K562 (cell line): Measurements from ENCODE around the gene EML5. TPM values are rescaled to one million over a fixed set of nuclear protein-coding genes. Genes with fewer than 3 reads are reported as not detected.
A peak's percentile ranks its signal among the peaks of the same experiment; 100 is the strongest.

Experiments
- ATAC-seq: fragments of 200-7000 bp; cut with Tn5 transposase; 3 replicates; pipeline ENCODE4 v1.9.1; 2020; ENCODE audit warnings: moderate library complexity
- BruUV-seq: library from RNA; stranded (reverse); fragments of 400-500 nt; replicated peaks from 2 replicates; lab custom pipeline; 2021; lab: Mats Ljungman, UMichigan
- CTCF ChIA-PET: fragments of 300-600 bp; formaldehyde crosslinking; extraction: SDS; loops from one replicate; lab custom pipeline; 2021; ENCODE audit warnings: low intra/inter-chr PET ratio; lab: Yijun Ruan, JAX
- POLR2A ChIA-PET: fragments of 300-600, 350-650 bp; sonication (Branson Sonifier 250); formaldehyde crosslinking; extraction: SDS; loops from one replicate; lab custom pipeline; 2021; ENCODE audit warnings: antibody characterized with exemption, inconsistent platforms; lab: Yijun Ruan, JAX
- DNase-seq, 4 experiments: peaks; one replicate each; pipeline versions ENCODE4 v3.0.0 to v3.0.0-alpha.2; 2011 to 2018; ENCODE audit warnings: low spot score in 3 of 4, mixed read lengths in 3 of 4; ENCODE audit errors: extremely low read depth in 1 of 4
- FAIRE-seq: peaks from 2 replicates; lab custom pipeline; 2011; peaks lifted over from hg19 to GRCh38; lab: Jason Lieb, UNC
- H2AFZ ChIP-seq: 2 replicates; pipeline ENCODE4 v1.6.0; 2011; ENCODE audit warnings: low read depth, low read length, control low read depth, inconsistent platforms
- H3K27ac ChIP-seq: fragments of 200-600 bp; 3 replicates; pipeline ENCODE4 v1.8.0; 2011; ENCODE audit warnings: low read depth, mild to moderate bottlenecking, control low read depth, inconsistent platforms, low read length, moderate library complexity, mixed read lengths; ENCODE audit errors: extremely low read depth
- H3K27me3 ChIP-seq, 2 experiments: fragments of 300-600 bp in 1 of 2; 2 replicates in 1 of 2; 3 replicates in 1 of 2; pipeline versions ENCODE4 v1.6.0 to v1.8.0; 2011; ENCODE audit warnings: inconsistent platforms in 2 of 2, low read length in 2 of 2, mild to moderate bottlenecking in 1 of 2, mixed read lengths in 1 of 2, moderate library complexity in 1 of 2; ENCODE audit not compliant: control insufficient read depth in 2 of 2, insufficient read depth in 2 of 2
- H3K36me3 ChIP-seq: fragments of 300-600 bp; 3 replicates; pipeline ENCODE4 v1.8.0; 2011; ENCODE audit warnings: mild to moderate bottlenecking, low read length, inconsistent platforms; ENCODE audit not compliant: control insufficient read depth, insufficient read depth
- H3K4me1 ChIP-seq, 2 experiments: fragments of 200-600 bp in 1 of 2; replicated peaks in 1 of 2; 2 replicates in 1 of 2; 3 replicates in 1 of 2; pipeline versions ENCODE4 v1.5.1 to v1.8.0; 2011; ENCODE audit warnings: inconsistent platforms in 2 of 2, low read length in 2 of 2, mild to moderate bottlenecking in 1 of 2, mixed read lengths in 1 of 2, moderate library complexity in 1 of 2; ENCODE audit not compliant: control insufficient read depth in 2 of 2, insufficient read depth in 2 of 2
- H3K4me2 ChIP-seq: 2 replicates; pipeline ENCODE4 v1.6.1; 2011; ENCODE audit warnings: low read length, control low read depth, inconsistent platforms, mixed read lengths; ENCODE audit not compliant: insufficient read depth
- H3K4me3 ChIP-seq: fragments of 200-600 bp; sonication (generic), shearing (Covaris generic); 2 replicates; pipeline ENCODE4 v1.5.1; 2016; ENCODE audit warnings: control low read depth, inconsistent platforms
- H3K79me2 ChIP-seq: fragments of 200-600 bp; 3 replicates; pipeline ENCODE4 v1.8.0; 2011; ENCODE audit warnings: low read length, inconsistent platforms; ENCODE audit not compliant: control insufficient read depth, insufficient read depth
- H3K9ac ChIP-seq, 2 experiments: 2 replicates each; pipeline versions ENCODE4 v1.6.0 to v1.6.1; 2011; ENCODE audit warnings: low read depth in 2 of 2, low read length in 2 of 2, control low read depth in 1 of 2, inconsistent platforms in 1 of 2, mild to moderate bottlenecking in 1 of 2, mixed read lengths in 1 of 2; ENCODE audit not compliant: insufficient read depth in 1 of 2
- H3K9me1 ChIP-seq: one replicate; pipeline ENCODE4 v1.6.0; 2011; ENCODE audit warnings: inconsistent platforms, mild to moderate bottlenecking, low read length, moderate library complexity; ENCODE audit not compliant: control insufficient read depth, insufficient read depth
- H3K9me3 ChIP-seq: replicated peaks from 2 replicates; pipeline ENCODE4 v1.5.1; 2011; ENCODE audit warnings: low read depth, low read length, inconsistent platforms; ENCODE audit not compliant: control insufficient read depth, insufficient read depth
- H4K20me1 ChIP-seq: replicated peaks from 2 replicates; pipeline ENCODE4 v1.6.1; 2011; ENCODE audit warnings: low read length, inconsistent platforms, mixed read lengths; ENCODE audit not compliant: control insufficient read depth, insufficient read depth
- ETV6 ChIP-seq, 3 experiments: fragments of 150-350 bp in 1 of 3; sonication (generic) in 1 of 3; formaldehyde crosslinking in 1 of 3; IDR thresholded peaks; 2 replicates each; pipeline versions ENCODE4 v1.6.1 to v1.8.0; 2014 to 2022; ENCODE audit warnings: borderline replicate concordance in 2 of 3, low read depth in 2 of 3, antibody characterized with exemption in 1 of 3, low read length in 1 of 3, mild to moderate bottlenecking in 1 of 3, missing genetic modification reagents in 1 of 3
- MECOM ChIP-seq: fragments of 250-450 bp; sonication (Bioruptor Pico); IDR thresholded peaks from 2 replicates; pipeline ENCODE4 v1.8.0; 2022; ENCODE audit warnings: inconsistent platforms
- RBM15 ChIP-seq: fragments of 200-400 bp; formaldehyde crosslinking; IDR thresholded peaks from 2 replicates; pipeline ENCODE4 v1.6.1; 2018; ENCODE audit warnings: mild to moderate bottlenecking, low read length, moderate library complexity; ENCODE audit not compliant: insufficient read depth
- RBM25 ChIP-seq: fragments of 200-400 bp; formaldehyde crosslinking; IDR thresholded peaks from 2 replicates; pipeline ENCODE4 v1.6.1; 2018; ENCODE audit warnings: low read length, low read depth, moderate library complexity; ENCODE audit not compliant: severe bottlenecking
- ZNF121 ChIP-seq: sonication (generic); formaldehyde crosslinking; conservative IDR thresholded peaks from 2 replicates; pipeline ENCODE4 v1.8.0; 2022; ENCODE audit warnings: missing genetic modification reagents
- WGBS: fragments of 100-300 bp; shearing (Covaris generic); methylation state at CpG from one replicate; pipeline ENCODE4 v1.1.6; 2016; ENCODE audit warnings: low coverage, mixed read lengths; ENCODE audit not compliant: insufficient coverage; ENCODE audit errors: missing lambda C conversion rate; 5-methylcytosine and 5-hydroxymethylcytosine counted together
- in situ Hi-C: fragments of 300-500 bp; cut with MboI; formaldehyde crosslinking; loops from 4 replicates; pipeline ENCODE4 v1.15.0; 2018; ENCODE audit warnings: inconsistent platforms, mixed read lengths
- intact Hi-C: fragments of 100-400 bp; cut with micrococcal nuclease; formaldehyde crosslinking; loops from 2 replicates; pipeline ENCODE4 v1.14.2; 2022
- polyA plus RNA-seq, 8 experiments: library from polyadenylated mRNA; depleted of rRNA in 4 of 8; stranded (reverse) in 5 of 8; unstranded in 3 of 8; fragments of >200 nt; fragmentation: Nextera tagmentation in 2 of 8; fragmentation: Illumina TruSeq in 1 of 8; extraction: Ambion mirVana in 2 of 8; extraction: Trizol in 1 of 8; gene quantifications; 2 replicates each; pipeline versions ENCODE4 v1.2.1 to v1.2.3, GENCODE V29; 2011 to 2014; ENCODE audit warnings: inconsistent platforms in 1 of 8, missing spikeins in 1 of 8
- total RNA-seq, 7 experiments: library from RNA; depleted of rRNA in 6 of 7; stranded (reverse); fragments of >200 nt in 6 of 7; fragmentation: Illumina TruSeq in 2 of 7; extraction: Trizol in 2 of 7; gene quantifications; 2 replicates each; pipeline versions ENCODE4 v1.2.1 to v1.2.3, GENCODE V29; 2011 to 2021; ENCODE audit warnings: low replicate concordance in 1 of 7
- TF ChIP-seq, protein P1 (sequence below): sonication (generic); formaldehyde crosslinking; IDR thresholded peaks from 2 replicates; pipeline ENCODE4 v1.8.0; 2022; ENCODE audit warnings: missing genetic modification reagents, mild to moderate bottlenecking, moderate library complexity, borderline replicate concordance

EML5 gene
- total and polyA plus RNA-seq, 9 of the 15 experiments (the other 6 are each of a cell fraction or from before 2014, with no cell fraction given), result 0.06 to 0.34 (median 0.22) TPM

DNA sequence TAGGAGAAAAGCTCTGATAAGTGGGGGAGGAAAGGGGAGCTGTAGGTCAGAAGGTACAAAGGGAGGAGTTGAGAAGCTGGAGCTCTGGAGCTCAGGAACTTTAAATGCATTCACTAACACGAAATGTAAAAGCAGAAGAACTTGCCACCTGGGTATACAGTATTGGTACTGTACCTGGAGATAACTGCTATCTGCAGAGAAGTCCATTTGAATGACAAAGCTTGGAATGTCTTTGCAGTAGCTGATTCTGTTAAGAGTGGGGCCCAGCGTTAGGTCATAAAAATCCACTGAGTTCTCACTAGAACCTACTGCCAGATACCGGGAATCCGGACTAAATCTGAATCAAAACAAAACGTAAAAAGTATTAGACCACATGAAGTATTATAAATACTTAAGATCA, 174.3 kb downstream of the EML5 start:
- DNase-seq (no peak), FAIRE-seq (no peak), ATAC-seq (no peak)
- POLR2A ChIA-PET, result interaction anchor here (0.7 kb wide), 1 partner anchor 24 kb away, joined by 4 read pairs; no protein-coding TSS in a partner anchor
- Histone ChIP-seq H3K9ac (no peak overlapping the region), H3K4me1 (no peaks in the 10 kb centered on the region), H3K4me2 (no peak overlapping the region), H3K36me3 (peaks cover 8% of the 10 kb centered on the region; the same call in 2 of the 3 replicates), H3K27me3 (no peaks in the 10 kb centered on the region), H3K27ac (no peak overlapping the region), H3K4me3 (no peak overlapping the region), H3K9me3 (no peaks in the 10 kb centered on the region), H3K9me1 (no peaks in the 10 kb centered on the region), H4K20me1 (no peaks in the 10 kb centered on the region), H3K79me2 (no peaks in the 10 kb centered on the region), H2AFZ (no peak overlapping the region)
- in situ Hi-C loops, result no loop called here
- no TSS peak for BruUV-seq
- CTCF ChIA-PET, result no interaction called here
- intact Hi-C loops, result no loop called here
- TF ChIP-seq MECOM (CRISPR knock-in tag), result no peak
- no peak for TF ChIP-seq ETV6 (IDR thresholded peaks at IDR 0.05; ENCODE audit: borderline replicate concordance in 1 of 2, low read depth in 2 of 2, low read length in 1 of 2)
- no peak for TF ChIP-seq ETV6 (CRISPR knock-in tag; IDR thresholded peaks at IDR 0.05; ENCODE audit: borderline replicate concordance)
- no peak for TF ChIP-seq RBM15
- WGBS, result 54% methylated on average over 5 of the region's 5 CpGs

DNA sequence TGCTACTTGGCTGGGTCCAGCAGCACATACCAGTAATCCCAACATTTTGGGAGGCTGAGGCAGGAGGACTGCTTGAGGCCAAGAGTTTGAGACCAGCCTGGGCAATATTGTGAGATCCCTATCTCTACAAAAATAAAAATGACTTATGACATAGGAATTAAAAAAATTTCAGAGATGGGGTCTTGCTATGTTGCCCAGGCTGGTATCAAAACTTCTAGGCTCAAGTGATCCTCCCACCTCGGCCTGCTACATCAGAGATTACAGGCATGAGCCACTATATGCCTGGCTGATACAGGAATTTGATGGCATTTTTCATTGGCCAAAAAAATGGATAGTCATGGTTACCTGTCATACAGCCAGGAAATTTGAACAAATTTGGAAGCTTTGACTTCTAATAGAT, 175.3 kb downstream of the EML5 start:
- no TSS peak for BruUV-seq
- H3K36me3 ChIP-seq, result peaks cover 16% of the 10 kb centered on the region
- no peak overlapping the region for H3K9ac ChIP-seq
- H3K4me2 ChIP-seq, result no peak overlapping the region
- intact Hi-C loops (no loop called here), in situ Hi-C loops (no loop called here)
- no peak overlapping the region for H3K4me3 ChIP-seq
- WGBS, result 83% methylated on average over 1 of the region's 1 CpG
- H3K27ac ChIP-seq, result no peak overlapping the region
- FAIRE-seq (no peak), DNase-seq (no peak), ATAC-seq (no peak)
- CTCF ChIA-PET, result no interaction called here
- no peaks in the 10 kb centered on the region for H4K20me1 ChIP-seq
- no peaks in the 10 kb centered on the region for H3K9me1 ChIP-seq
- no peaks in the 10 kb centered on the region for H3K4me1 ChIP-seq
- TF ChIP-seq, protein P1, sequence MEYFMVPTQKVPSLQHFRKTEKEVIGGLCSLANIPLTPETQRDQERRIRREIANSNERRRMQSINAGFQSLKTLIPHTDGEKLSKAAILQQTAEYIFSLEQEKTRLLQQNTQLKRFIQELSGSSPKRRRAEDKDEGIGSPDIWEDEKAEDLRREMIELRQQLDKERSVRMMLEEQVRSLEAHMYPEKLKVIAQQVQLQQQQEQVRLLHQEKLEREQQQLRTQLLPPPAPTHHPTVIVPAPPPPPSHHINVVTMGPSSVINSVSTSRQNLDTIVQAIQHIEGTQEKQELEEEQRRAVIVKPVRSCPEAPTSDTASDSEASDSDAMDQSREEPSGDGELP (CRISPR knock-in tag), result no peak
- TF ChIP-seq RBM25 (peak; percentile 38), ZNF121 (CRISPR knock-in tag) (peak; percentile 74)
- POLR2A ChIA-PET, result no interaction called here
- H3K27me3 ChIP-seq, result no peaks in the 10 kb centered on the region
- H2AFZ ChIP-seq, result no peak overlapping the region
- H3K9me3 ChIP-seq, result no peaks in the 10 kb centered on the region
- H3K79me2 ChIP-seq, result no peaks in the 10 kb centered on the region
